NCI-H82 treated with DMSO at 0.1 percent for 48 hours (cell line): Measurements from ENCODE around the gene IFNG-AS1.

Source experiments
- DNase-seq: peaks from one replicate; lab custom pipeline; 2025; ENCODE audit not compliant: unreplicated experiment; lab: John Stamatoyannopoulos, UW

IFNG-AS1 gene

GRCh38 chr12:67993143-67993542 is 3.9 kb downstream of the IFNG-AS1 start:
- DNase-seq: no peak

GRCh38 chr12:67994046-67994445 is 4.8 kb downstream of the IFNG-AS1 start:
- DNase-seq: no peak

- no peak for DNase-seq
These were observed 7.1 kb downstream of the IFNG-AS1 start for GRCh38 chr12:67996347-67996746.

GRCh38 chr12:67998379-67998778 is 9.1 kb downstream of the IFNG-AS1 start:
- no peak for DNase-seq

DNA sequence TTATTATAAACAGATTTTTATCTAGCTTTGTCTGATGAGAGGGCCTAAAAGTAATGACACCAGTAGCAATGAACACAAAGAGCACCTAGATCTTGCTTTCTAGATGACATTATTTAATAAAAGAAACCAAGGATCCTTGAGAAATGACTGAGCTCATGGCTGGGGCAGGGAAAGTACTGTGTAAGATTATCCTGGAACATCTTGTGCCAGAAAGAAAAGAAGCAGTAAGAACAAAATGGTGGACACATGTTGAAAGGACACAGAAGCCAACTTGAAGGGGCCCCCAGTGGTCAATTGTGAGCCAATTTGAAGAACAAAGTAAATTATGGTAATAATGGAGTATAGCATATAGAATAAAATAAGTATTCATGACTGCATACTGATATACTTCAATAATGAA is 10.0 kb downstream of the IFNG-AS1 start:
- DNase-seq: no peak

DNA sequence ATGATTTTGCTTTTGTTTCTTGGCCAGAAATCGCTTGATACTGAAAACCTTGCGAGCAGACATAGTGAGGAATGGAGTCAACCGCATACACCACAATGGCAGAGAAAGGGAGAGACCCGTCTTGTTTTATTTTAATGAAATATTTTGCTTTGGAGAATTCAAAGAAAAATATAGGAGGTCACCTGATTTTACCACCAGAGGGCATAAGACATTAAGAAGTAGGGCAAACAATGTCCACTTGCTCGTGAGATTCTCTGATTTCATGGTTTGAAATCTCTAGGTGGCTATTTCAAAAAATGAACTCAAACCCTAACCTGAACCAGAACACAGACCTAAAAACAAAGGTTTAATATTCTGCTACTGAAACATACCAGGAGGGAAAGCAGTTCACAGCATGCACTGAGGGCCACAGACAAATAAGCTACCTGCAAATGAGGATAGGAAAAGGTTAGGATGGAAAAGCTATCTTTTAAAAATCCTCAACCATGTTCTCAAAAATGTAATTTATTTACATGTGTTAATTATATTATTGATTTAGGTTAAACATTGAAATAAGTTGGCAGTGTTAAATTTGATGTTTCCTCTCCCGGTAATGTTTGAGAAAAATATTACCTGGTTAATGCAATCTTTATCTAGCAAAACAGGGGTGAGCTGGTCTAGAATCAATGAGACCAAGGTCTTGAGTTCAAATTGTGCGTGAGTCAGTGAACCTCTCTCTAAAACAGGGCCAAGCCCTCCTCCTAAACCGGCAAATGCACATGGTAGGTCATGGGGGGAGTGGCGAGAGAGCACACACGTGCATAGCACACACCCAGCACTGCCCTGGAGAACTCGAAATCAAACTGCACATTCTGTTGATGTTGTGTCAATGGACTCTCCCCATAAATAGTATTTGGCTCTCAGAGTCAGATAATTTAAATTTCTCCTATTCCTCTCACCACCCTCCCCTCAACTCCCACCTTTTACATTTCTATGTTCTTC is 12.5 kb downstream of the IFNG-AS1 start:
- no peak for DNase-seq

GRCh38 chr12:68003777-68004176 is 14.5 kb downstream of the IFNG-AS1 start:
- no peak for DNase-seq

GRCh38 chr12:68007033-68007432 is 17.8 kb downstream of the IFNG-AS1 start:
- no peak for DNase-seq

GRCh38 chr12:68007466-68007865 is 18.2 kb downstream of the IFNG-AS1 start:
- no peak for DNase-seq

GRCh38 chr12:68011206-68011881 is 22.1 kb downstream of the IFNG-AS1 start:
- DNase-seq: no peak

GRCh38 chr12:68011882-68012207 is 22.6 kb downstream of the IFNG-AS1 start:
- DNase-seq: no peak

DNA sequence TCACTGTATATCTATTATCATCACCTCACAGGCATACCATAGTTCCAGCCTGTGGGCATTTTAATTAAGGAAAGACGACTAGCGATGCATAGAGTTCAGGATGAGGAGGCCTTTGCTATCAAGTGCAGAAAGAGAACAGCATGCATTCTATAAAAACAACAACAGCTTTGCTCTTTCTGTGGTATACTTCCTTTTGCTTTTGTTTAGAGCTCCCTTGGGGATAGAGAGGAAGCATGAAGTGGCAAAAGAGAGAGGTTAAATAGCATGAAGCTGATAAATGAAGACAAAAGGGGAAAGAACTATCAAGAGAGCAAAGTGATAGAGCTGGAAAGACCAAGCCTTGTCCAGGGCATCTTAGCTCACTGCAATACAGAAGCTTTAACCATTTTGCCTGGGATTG is 23.5 kb downstream of the IFNG-AS1 start:
- DNase-seq: no peak

- no peak for DNase-seq
These were observed 23.9 kb downstream of the IFNG-AS1 start for GRCh38 chr12:68013181-68013580.

GRCh38 chr12:68016136-68016535 is 26.9 kb downstream of the IFNG-AS1 start:
- DNase-seq: no peak

DNA sequence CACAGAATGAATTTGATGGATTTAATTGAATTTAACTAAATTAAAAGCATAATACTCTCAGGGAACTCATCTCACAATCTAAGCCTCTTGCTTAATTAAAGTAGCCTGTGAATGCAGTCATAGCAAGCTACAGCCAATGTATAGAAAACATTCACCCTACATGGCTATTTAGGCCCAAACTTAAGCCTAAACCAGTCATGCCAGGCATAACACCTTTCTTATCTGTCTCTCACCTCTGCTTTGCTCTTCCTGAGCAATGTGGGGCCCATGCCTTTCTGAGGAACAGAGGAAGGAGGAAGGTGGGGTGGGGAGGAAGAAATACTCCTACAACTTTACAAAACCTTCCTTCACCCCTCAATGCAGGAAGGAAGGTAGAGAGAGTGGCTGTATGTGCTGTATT is 29.1 kb downstream of the IFNG-AS1 start:
- DNase-seq: no peak

GRCh38 chr12:68020049-68020448 is 30.8 kb downstream of the IFNG-AS1 start:
- DNase-seq: no peak

DNA sequence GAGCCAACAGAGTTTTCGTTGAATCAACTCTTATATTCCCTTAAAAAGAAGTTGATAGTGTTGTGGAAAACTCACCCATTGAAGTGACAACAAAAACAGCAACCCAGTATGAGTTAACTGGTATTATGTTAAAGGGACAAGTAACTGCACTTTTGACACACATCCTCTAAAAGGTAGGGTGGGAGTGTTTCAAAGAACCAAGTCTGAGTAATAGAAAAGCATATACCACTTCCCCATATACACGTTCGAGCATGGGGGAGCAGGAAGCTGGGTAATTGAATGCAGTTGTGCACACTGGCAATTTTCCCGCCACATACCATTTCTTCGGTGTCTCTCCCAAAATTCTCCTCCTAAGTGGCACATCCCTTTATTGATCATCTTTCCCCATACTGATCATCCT is 31.5 kb downstream of the IFNG-AS1 start:
- DNase-seq: no peak

DNA sequence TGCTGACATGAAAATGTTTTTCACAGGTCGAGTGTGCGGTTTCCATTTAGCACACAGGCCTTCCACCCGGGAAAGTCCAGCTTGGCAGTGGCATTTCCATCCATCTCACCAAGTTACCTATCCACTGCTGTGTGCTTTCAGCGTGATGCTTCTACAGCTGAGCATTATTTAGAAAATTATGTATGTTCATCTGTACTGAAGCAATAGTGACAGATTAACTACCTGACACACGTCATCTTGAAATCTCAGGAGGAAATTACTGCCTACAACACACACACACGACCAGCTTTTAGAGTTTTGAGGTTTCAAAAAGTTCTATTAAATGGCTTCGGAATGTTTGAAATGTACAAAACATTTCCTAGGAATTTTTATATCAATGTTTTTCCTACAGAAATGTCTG is 39.4 kb downstream of the IFNG-AS1 start:
- no peak for DNase-seq

DNA sequence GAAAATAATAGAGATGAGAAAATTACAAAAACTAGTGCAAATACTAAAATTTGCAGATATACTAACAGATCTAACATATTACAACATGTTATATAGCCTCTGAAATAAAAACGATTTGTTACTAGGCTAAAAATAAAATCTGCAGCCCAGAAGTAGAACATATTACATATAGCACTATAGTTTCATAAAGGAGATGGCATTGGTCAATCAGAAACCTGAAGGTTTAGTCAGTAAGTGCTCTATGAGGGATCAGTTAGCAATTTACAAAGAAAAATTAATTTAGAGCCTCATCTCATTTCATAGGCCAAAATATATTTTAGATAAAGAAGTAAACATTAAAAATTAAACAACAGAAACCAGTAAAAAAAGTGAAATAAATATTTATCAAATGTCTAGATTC is 41.0 kb downstream of the IFNG-AS1 start:
- DNase-seq: no peak

GRCh38 chr12:68031174-68031573 is 41.9 kb downstream of the IFNG-AS1 start:
- DNase-seq: no peak

- DNase-seq: no peak
These were observed 42.9 kb downstream of the IFNG-AS1 start for GRCh38 chr12:68031881-68032739.
